HG03175 (cell line): ENCODE measurements around the gene OR7C1.
"Not testable (repeated sequence)": the region's sequence is repeated elsewhere in the genome, so short reads cannot be mapped to it uniquely, and the experiment has no call there.

Experiments
- ATAC-seq: cut with Tn5 transposase; IDR thresholded peaks from one replicate; pipeline ENCODE4 v1.9.1; 2021; ENCODE audit warnings: mild to moderate bottlenecking, moderate library complexity; ENCODE audit not compliant: unreplicated experiment

OR7C1 gene

DNA sequence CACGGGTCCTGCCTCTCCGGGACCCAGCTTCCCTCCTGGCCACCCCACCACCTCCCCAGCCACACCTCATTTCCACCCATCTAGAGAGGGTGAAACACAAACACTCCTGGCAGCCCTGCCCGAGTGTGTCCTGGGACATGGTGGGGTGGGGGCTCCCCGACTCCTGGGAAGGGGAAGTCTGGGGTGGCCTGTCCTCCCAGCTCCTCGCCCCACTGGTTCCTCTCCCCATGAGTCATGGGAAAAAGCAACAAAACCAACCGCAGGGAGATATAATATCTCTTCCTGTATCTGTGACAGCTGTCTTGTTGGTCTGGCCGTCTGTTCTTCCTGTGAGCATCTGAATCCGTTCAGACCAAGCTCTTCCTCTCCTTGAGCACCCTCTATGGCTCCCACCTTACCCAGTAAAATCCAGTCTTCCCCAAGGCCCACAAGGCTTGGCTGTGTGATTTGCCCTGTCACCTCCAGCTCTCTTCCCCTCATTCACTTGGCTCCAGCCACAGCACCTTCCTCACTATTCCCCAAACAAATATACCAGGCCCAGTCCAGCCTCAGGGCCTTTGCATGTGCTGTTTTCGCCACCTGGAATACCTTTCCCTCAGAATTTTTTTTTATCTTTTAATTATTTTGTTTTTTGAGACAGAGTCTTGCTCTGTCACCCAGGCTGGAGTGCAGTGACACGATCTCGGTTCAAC, 49.7 kb downstream of the OR7C1 start:
- ATAC-seq = peak; percentile 36

DNA sequence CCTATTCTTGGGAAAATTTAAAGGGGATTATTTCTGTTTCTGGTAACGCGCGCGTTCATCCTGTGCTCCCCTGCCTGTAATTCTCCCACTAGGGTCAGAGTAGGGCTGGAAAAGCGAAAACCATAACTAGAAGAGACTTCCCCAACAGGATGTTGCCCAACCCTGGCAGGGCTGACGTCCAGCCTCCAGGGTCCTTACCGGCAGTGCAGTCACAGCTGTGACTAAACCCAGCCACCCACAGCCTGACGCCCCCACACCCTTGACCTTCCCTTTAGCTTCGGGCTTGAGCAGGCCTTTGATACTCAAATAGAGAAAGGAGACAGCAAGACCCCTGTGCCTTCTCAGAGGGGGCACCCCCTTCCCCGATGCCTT, 50.3 kb downstream of the OR7C1 start:
- peak; percentile 55 for ATAC-seq

DNA sequence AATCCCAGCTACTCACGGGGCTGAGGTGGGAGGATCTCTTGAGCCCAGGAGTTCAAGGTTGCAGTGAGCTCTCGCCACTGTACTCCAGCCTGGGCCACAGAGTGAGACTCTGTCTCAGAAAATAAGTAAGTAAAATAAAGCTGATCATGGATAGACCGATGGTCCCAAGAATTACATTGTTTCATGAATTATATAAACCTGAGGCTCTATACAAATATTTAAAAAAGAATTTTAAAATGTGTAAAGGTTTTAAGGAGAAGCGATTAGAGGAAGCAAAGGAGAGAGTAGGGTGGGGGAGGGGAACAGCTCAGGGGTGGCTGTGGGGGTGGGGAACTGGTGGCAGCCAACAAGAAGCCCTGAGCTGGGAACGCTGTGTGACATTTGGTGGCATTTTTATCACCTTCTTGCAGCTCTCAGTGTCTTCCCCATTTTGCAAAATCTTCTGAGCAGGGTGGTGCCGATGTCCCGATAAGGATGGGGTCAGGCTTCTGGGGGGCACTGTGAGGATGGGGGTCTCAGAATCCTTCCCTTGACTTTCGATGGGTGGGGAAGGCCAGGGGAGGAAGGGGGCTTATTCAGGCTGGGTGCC, 51.5 kb downstream of the OR7C1 start:
- not testable (repeated sequence) for ATAC-seq

DNA sequence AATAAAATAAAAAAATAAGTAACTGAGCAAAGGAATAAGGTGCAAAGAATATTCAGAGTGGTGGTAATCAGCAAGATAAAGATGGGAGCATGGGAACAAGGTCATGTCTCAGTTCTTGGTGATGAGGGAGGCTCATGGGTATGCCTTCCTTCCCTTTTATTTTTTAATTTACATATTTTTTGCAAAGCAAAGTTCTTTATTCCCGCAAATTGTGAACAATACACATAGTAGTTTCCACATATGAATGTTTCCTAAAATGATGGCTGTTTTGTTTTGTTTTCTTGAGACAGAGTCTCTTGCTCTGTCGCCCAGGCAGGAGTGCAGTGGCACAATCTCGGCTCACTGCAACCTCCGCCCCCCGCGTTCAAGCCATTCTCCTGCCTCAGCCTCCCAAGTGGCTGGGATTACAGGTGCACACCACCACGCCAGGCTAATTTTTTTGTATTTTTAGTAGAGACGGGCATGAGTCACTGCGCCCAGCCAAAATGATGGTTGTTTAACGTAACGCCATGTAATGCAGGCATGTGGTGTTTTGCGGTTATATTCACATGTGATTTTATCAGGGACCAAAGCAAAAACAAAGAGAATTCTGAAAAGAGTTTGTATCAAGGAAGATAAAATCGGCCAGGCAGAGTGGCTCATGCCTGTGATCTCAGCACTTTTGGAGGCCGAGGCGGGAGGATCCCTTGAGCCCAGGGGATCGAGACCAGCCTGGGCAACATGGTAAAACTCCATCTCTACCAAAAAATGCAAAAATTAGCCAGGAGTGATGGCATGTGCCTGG, 52.2 kb downstream of the OR7C1 start:
- no peak for ATAC-seq

DNA sequence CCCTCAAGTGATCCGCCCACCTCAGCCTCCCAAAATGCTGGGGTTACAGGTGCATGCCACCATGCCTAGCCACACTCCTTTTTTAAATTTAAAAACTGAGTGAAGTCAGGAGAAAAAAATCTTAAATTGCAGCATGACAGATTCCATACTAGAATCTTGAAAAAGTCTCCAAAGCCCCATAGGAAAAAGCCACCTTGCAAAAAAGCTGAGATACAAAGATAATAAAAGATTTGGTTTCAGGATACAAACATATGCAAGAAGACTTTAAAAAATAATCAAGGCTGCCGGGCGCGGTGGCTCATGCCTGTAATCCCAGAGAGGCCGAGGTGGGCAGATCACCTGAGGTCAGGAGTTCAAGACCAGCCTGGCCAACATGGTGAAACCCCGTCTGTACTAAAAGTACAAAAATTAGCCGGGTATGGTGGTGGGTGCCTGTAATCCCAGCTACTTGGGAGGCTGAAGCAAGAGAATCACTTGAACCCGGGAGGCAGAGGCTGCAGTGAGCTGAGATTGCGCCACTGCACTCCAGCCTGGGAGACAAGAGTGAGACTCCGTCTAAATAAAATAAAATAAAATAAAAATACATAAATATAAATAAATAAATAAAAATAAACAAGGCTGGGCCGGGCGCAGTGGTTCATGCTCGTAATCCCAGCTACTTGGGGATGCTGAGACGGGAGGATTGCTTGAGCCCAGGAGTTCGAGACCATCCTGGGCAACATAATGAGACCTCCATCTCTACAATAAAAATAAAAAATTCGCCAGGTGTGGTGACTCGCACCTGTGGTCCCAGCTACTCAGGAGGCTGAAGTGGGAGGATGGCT, 53.1 kb downstream of the OR7C1 start:
- not testable (repeated sequence) for ATAC-seq

DNA sequence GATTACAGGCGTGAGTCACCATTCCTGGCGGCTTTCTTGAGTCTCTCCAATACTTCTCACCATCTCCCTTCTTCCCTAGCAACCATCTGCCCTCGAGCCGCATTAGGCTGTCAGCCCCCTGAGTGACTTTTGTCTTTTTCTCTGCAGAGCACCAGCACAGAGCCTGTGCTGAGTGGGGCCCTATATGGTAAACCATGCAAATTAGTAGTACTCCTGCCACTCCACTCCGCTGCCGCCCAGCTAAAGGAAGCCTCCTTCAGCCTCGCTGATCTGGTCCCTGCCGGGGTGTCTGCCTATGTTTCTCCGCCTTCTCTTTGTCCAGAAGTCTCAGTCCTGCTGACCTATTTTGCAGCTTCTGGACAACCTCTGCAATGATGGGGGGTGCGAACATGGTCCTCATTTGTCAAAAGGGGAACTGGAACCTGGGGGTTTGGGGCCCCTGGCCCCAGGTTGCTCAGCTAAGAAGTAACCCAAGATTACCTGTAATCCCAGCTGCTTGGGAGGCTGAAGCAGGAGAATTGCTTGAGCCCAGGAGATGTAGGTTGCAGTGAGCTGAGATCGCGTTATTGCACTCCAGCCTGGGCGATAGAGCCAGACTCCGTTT, 54.3 kb downstream of the OR7C1 start:
- not testable (repeated sequence) for ATAC-seq

DNA sequence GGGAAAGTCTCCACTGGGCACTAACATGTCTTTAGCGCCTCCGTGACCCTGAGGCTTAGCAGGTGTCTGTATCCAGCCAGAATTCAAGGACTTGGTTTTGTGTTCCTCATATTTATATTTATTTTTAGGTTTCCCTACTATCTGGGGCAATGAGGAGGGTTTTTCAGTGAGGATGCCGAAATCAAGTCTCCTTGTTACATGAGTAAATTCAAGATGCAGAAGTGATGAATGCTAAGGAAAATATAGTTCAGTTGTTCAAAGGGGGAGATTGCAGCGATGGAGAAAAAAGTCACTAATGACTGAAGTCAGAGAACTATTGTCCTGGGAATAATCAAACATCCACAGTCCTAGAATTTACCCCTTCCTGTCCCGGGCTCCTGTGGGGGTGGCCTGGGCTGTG, 55.8 kb downstream of the OR7C1 start:
- ATAC-seq = no peak

DNA sequence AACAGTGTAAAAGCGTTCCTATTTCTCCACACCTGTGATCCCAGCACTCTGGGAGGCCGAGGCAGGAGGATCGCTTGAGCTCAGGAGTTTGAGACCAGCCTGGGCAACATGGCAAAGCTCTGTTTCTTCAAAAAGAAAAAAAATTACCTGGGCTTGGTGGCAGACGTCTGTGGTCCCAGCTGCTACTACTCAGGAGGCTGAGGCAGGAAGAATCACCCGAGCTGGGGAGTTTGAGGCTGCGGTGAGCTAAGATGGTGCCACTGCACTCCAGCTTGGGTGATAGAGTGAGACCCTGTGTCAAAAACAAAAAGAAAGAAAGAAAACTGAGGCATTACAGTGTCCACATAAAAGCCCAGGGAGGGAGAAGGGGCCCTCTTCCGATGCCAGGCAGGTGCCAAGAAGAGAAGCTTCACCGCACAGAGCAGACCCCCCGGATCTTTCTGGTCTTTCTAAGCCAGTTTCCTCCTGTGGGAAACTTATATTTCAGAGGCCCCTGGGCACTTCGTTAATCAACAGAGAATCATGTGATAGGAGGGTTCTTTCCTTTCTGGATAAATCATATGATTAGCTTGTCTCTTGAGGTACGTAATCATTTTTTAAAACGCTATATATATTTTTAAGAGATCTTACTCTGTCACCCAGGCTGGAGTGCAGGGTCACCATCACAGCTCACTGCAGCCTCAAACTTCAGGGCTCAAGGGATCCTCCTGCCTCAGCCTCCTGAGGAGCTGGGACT, 56.7 kb downstream of the OR7C1 start, which contains the start of gene ADGRE2:
Gene ADGRE2 (minus strand): TSS at position 451 of the 736 bp plus-strand sequence. CDS start 1,804 bp downstream, outside the sequence.
- ATAC-seq = not testable (repeated sequence)

DNA sequence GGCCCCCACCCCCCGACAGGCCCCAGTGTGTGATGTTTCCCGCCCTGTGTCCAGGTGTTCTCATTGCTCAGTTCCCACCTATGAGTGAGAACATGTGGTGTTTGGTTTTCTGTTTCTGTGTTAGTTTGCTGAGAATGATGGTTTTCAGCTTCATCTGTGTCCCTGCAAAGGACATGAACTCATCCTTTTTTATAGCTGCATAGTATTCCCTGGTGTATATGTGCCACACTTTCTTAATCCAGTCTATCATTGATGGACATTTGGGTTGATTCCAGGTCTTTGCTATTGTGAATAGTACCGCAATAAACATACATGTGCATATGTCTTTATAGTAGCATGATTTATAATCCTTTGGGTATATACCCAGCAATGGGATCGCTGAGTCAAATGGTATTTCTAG, 57.3 kb downstream of the OR7C1 start:
- ATAC-seq = not testable (repeated sequence)

DNA sequence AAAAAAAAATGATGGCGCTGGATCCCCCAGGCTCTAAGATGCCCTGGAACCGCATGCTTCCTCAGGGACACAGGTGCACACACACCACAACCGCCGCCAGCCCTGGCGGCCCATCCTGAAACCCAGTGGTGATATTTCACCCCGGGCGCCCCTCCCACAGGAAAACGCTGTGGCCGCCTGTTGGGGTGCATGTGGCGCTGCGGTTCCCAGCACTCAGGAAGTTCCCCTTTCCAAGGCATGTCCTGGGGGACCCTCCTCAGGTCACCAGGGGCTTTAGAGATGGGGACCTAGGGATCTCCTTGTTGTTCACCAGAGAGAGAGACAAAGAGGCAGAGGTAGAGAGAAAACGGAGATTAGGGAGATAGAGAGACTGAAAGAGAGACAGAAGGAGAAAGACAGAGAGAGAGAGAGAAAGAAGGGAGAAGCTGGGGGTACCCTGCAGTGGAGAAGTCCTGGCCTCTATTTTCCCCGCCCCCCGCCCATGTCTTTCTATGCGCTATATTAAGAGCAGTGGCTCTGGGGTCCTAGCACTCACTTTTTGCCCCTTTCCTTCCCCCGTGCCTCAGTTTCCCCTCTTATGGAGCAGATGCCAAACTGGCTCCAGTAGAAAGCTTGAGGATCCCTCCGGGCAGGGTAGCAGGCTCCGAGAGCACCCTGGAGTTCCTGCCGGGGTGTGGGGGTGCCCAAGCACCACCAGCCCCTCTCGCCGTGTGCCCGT, 59.0 kb downstream of the OR7C1 start:
- ATAC-seq = no peak

DNA sequence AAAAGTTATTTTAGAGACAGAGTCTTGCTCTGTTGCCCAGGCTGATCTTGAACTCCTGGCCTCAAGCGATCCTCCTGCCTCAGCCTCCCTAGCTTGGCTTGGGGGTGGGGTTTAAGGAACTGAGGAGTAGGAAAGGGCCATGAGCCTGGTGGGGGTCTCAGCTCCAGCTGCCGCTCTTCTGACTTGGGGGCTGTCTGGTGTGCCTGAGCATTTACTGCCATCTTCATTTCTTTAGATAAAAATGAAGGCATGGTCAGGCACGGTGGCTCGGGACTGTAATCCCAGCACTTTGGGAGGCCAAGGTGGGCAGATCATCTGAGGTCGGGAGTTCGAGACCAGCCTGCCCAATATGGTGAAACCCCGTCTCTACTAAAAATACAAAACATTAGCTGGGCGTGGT, 59.7 kb downstream of the OR7C1 start:
- ATAC-seq = not testable (repeated sequence)

DNA sequence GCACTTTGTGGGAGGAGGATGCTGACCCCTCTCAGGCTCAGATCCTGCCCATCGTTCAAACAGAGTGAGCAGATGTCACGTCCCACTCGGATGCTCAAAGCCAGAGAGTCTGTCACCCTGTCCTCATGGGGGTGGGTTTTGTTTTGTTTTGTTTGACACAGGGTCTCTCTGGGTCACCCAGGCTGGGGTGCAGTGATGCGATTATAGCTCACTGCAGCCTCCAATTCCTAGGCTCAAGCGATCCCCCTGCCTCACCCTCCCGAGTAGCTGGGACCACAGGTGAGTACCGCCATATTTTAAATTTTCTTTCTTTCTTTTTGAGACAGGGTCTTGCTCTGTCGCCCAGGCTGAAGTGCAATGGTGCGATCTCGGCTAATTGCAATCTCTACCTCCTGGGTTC, 60.6 kb downstream of the OR7C1 start:
- no peak for ATAC-seq

DNA sequence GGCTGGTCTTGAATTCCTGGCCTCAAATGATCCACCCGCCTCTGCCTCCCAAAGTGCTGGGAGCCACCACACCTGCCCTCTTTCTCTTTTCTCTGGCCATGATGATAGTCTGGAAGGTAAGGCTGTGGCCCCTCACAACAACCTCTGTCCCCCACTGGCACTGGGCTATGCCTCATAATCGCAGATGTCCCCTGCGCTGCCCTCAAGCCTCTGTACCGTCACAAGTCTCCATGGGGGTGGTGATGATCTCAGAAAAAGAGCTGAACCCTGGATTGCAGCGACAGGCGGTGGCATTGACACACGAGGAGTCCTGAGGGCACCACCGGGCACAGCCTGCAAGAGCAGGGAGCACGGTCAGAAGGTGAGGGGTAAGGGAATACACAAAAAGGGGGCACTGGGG, 61.3 kb downstream of the OR7C1 start:
- ATAC-seq = not testable (repeated sequence)

DNA sequence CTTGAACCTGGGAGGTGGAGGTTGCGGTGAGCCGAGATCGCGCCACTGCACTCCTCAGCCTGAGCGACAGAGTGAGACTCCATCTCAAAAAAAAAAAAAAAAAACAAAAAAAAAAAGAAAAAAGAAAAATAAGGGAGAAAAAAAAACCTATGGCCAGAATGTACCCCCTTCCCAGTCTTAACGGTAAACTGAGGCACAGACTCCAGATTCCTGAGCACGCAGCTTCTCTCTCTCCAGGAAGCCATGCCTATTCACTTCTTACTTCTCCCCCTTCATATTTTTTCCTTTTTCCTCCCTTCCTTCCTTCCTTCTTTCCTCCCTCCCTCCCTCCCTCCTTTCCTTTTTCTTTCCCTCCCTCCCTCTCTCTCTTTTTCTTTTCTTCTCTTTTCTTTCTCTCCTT, 62.0 kb downstream of the OR7C1 start:
- no peak for ATAC-seq

DNA sequence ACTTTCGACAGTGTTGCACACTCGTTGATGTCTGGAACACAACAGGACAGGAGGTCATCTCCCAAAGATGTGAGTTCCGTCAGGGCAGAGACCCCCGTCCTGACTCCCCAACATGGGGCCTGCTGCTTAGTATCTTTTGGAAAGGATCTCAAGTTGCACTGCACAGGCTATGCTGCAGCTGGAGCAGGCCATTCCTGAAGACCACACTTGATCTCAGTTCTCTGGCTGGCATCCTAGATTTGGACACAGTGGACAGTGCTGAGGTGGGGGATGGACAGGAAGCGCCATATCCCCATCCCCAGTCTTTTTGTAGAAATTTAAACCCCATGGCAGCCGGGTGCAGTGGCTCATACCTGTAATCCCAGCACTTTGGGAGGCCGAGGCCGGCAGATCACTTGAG, 62.5 kb downstream of the OR7C1 start:
- ATAC-seq = no peak

DNA sequence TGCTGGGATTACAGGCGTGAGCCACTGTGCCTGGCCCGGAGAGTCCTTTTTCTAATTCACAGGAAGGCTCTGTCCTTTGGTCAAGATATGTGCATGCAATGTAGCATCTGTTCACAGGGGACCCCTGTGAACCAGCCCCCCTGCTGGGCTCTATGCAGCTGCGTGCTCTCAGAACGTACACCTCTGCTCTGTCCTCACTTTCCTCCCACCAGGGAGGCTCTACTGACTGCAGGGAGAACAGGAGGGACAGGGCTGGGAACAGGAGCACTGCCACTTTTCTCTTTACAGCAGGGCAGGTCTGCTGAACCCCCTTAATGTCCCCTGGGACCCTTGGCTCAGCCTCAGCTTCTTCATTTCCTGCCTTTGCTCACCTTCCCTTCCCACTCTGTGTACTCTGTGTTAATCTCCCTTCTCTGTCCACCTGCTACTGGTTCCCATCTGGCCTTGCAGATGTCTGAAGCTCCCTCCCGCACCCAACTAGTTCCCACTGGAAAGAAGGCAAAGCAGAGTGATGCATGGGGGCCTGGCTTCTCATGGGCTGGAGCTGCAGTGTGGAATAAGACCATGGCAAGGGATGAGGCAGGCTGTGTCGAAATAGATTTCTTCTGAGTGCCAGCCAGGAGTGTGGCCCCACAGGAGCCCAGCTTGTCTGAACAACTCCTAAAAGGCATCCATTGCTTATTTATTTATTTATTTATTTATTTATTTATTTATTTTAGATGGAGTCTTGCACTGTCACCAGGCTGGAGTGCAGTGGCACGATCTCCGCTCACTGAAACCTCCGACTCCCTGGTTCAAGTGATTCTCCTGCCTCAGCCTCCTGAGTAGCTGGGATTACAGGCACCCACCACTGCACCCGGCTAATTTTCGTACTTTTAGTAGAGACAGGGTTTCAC, 63.8 kb downstream of the OR7C1 start:
- ATAC-seq = no peak

DNA sequence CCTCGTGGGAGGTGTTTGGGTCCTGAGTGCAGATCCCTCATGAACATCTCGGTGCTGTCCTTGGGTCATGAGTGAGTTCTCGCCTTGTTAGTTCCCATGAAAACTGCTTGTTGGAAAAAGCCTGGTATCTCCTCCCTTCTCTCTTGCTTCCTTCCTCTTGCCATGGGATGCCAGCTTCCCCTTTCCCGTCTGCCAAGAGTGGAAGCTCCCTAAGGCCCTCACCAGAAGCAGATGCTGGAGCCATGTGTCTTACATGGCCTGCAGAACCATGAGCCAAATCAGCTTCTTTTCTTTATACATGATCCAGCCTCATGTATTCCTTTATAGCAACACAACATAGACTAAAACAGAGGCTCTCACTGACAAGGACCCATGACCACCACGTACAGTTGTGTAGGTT, 64.8 kb downstream of the OR7C1 start:
- no peak for ATAC-seq

DNA sequence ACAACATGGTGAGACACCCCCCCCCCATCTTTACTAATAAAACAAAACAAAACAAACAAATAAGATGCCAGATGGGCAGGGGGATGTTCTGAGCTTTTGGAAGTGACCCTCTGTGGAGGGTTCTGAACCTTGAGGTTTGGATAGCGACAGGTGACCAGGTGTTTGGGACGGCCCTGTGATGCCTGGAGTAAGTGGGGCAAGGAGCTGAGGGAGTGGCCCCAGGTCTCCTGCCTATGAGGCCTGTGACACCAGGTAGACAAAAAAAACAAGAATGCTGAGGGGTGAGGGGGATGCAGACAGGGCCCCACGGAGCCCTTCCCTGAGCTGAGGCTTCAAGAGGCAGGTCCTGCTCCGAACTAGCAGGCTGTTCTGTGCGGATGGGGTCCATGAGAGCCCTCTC, 65.8 kb downstream of the OR7C1 start:
- ATAC-seq = no peak
